GM20000 (cell line): ENCODE data around the gene GLDC.
A peak's percentile ranks its signal among the peaks of the same experiment; 100 is the strongest.

Experiments
- DNase-seq: peaks from one replicate; pipeline ENCODE4 v3.0.0; 2012; ENCODE audit warnings: low spot score
- CTCF ChIP-seq: IDR thresholded peaks from 2 replicates; pipeline ENCODE4 v1.5.1; 2012; ENCODE audit warnings: mild to moderate bottlenecking, control low read depth; ENCODE audit errors: extremely low read depth, missing control alignments

The GLDC gene

GRCh38 chr9:6660512-6660911, 15.0 kb upstream of the GLDC start:
- no peak for DNase-seq

DNA sequence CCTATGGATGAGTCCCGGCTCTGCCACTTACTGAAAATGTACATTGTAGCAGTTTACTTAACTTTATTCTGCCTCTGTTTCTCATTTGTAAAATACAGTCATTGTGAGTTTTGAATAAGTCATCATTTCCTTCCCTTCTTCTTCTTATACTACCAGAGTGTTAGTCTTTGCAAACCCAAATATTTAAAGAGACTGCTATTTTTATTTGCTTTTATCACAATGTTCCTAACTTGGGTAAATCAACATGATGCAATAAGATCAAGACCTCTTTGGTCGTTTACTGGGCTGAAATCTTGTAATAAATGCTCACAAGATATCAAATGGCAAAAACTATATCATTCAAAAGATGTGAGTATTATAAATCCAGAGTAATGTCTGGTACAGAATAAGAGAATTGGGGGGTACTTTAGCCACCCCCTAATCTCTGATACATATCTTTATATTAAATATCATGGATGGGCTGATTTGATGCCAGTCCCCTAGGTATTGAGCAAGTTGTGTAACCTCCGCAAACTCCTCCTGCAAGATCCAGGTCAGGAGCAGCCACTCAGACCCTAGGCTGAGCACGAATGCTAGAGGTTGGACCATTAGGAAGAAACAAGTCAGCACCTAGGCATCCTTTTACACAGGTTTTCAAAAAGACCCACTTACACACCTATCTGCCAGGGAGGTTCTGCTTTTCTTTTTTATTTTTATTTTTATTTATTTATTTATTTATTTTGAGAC, 13.3 kb upstream of the GLDC start:
- no peak for TF ChIP-seq CTCF

More at GRCh38 chr9:6660512-6660911, 15.0 kb upstream of the GLDC start:
- TF ChIP-seq CTCF = no peak

GRCh38 chr9:6656614-6657300, 11.2 kb upstream of the GLDC start:
- DNase-seq = no peak
- no peak for TF ChIP-seq CTCF

More for the DNA sequence above, 13.3 kb upstream of the GLDC start:
- no peak for DNase-seq

GRCh38 chr9:6655036-6655435, 9.5 kb upstream of the GLDC start:
- DNase-seq = no peak
- TF ChIP-seq CTCF = no peak

DNA sequence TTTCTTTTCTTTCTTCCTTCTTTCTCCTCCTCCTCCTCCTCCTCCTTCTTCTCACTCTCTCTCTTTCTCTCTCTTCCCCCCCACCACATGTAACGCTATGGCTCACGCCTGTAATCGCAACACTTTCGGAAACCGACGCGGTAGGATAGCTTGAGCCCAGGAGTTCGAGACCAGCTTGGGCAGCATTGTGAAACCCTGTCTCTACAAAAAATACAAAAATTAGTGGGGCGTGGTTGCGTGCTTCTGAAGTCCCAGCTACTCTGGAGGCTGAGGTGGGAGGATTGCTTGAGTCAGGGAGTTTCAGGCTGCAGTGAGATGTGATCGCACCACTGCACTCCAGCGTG, 736 bp upstream of the GLDC start:
- DNase-seq = no peak
- no peak for TF ChIP-seq CTCF

GRCh38 chr9:6645105-6645354, 499 bp downstream of the GLDC start:
- DNase-seq = peak; percentile 55

DNA sequence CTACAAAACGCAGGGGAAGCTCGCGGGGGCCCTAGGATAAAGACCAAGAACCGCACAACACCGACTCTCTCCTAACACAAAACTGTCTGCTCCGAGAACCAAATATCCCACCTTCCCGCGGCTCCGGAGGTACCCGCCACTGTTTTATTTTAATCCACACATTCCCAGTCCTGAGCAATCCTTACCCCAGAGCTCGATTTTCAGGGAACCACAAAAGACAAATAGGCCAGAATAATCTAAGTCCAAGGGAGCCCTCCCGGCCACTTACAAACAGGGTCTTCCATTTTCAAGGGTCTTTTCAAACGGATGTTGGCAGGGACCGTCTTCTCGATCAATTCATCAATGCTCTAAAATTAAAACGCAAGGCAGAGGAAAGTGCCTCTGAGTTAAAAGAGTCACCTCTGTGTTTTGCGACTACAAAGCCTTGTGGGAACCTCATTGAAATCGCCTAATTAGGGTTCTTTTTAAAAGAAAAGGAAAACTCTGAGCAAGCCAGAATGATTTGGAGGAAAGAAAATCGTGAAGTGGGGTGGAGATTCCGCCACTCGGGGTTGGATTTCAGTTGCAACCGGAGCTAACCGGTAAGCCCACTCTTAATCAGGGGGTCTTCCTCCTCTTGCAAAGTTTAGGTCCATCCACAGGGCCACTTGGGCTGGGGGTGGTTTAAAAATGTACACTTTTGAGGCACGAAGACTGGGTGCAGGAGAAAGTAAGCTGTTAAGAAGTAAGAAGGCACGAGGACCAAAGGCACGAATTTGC, 1.0 kb downstream of the GLDC start:
- no peak for TF ChIP-seq CTCF
- DNase-seq = no peak
